HCT116 (cell line): ENCODE data around the gene ERC2. TPM values are rescaled to one million over a fixed set of nuclear protein-coding genes. Genes with fewer than 3 reads are reported as not detected.

Experiments used
- ATAC-seq: fragments of 200-7000 bp; cut with Tn5 transposase; 2 replicates; pipeline ENCODE4 v1.9.1; 2020; ENCODE audit warnings: mild to moderate bottlenecking, moderate library complexity
- BruUV-seq: library from RNA; stranded (reverse); fragments of 400-500 nt; replicated peaks from 2 replicates; lab custom pipeline; 2021; lab: Mats Ljungman, UMichigan
- CTCF ChIA-PET: fragments of 300-600 bp; sonication (Branson Sonifier 250); formaldehyde crosslinking; loops from one replicate; lab custom pipeline; 2021; ENCODE audit warnings: antibody characterized with exemption; lab: Charles Lee
- POLR2A ChIA-PET: fragments of 300-600, 350-600 bp; sonication (Branson Sonifier 250); formaldehyde crosslinking; loops from one replicate; lab custom pipeline; 2021; ENCODE audit warnings: antibody characterized with exemption; lab: Charles Lee
- RAD21 ChIA-PET, 2 experiments: fragments of 300-600 bp; sonication (Branson Sonifier 250); formaldehyde crosslinking; loops; one replicate each; lab custom pipeline; 2023; ENCODE audit warnings: low total read pairs in 2 of 2; ENCODE audit not compliant: uncharacterized antibody in 2 of 2, unreplicated experiment in 2 of 2, low non-redundant PET in 1 of 2; lab: Charles Lee
- DNase-seq: peaks from one replicate; pipeline ENCODE4 v3.0.0-alpha.2; 2010; ENCODE audit warnings: low read depth, low spot score
- H2AFZ ChIP-seq: fragments of 200-600 bp; shearing (Covaris generic), sonication (generic); 2 replicates; pipeline ENCODE4 v1.6.1; 2017; ENCODE audit warnings: low read depth, mixed run types, mixed read lengths, antibody characterized with exemption, low read length; ENCODE audit not compliant: poor library complexity, severe bottlenecking
- H3K27ac ChIP-seq: 2 replicates; pipeline ENCODE4 v1.5.1; 2012; ENCODE audit warnings: low read depth, low read length
- H3K27me3 ChIP-seq: fragments of 200-600 bp; sonication (generic); 2 replicates; pipeline ENCODE4 v1.6.1; 2016; ENCODE audit warnings: mixed run types, low read length, mixed read lengths; ENCODE audit not compliant: insufficient read depth
- H3K36me3 ChIP-seq, 2 experiments: fragments of 200-500 bp in 1 of 2; fragments of 200-600 bp in 1 of 2; sonication (Bioruptor generic) in 1 of 2; sonication (generic) in 1 of 2; 2 replicates each; pipeline versions ENCODE4 v1.5.1 to v1.6.1; 2014 to 2016; ENCODE audit warnings: low read length in 2 of 2, inconsistent platforms in 1 of 2, mixed read lengths in 1 of 2, mixed run types in 1 of 2; ENCODE audit not compliant: insufficient read depth in 2 of 2, control insufficient read depth in 1 of 2
- H3K4me1 ChIP-seq, 2 experiments: fragments of 200-600 bp in 1 of 2; sonication (generic) in 1 of 2; 2 replicates each; pipeline versions ENCODE4 v1.5.1 to v1.6.1; 2012 to 2017; ENCODE audit warnings: low read length in 2 of 2, inconsistent platforms in 1 of 2, mild to moderate bottlenecking in 1 of 2, mixed read lengths in 1 of 2, mixed run types in 1 of 2, moderate library complexity in 1 of 2; ENCODE audit not compliant: insufficient read depth in 2 of 2, control insufficient read depth in 1 of 2
- H3K4me2 ChIP-seq: fragments of 200-600 bp; sonication (generic); 2 replicates; pipeline ENCODE4 v1.6.1; 2017; ENCODE audit warnings: mixed run types, low read length, mixed read lengths
- H3K4me3 ChIP-seq, 2 experiments: fragments of 200-600 bp in 1 of 2; sonication (generic) in 1 of 2; replicated peaks in 1 of 2; 2 replicates each; pipeline ENCODE4 v1.5.1; 2011 to 2016; ENCODE audit warnings: low read length in 2 of 2, control low read depth in 1 of 2, low read depth in 1 of 2, mild to moderate bottlenecking in 1 of 2, mixed read lengths in 1 of 2, mixed run types in 1 of 2
- H3K79me2 ChIP-seq: fragments of 200-600 bp; sonication (generic); 2 replicates; pipeline ENCODE4 v1.6.1; 2017; ENCODE audit warnings: mild to moderate bottlenecking, mixed run types, low read length, moderate library complexity, mixed read lengths; ENCODE audit not compliant: insufficient read depth
- H3K9ac ChIP-seq: fragments of 200-600 bp; sonication (generic); 2 replicates; pipeline ENCODE4 v1.6.1; 2016; ENCODE audit warnings: low read length, mixed read lengths
- H3K9me2 ChIP-seq: fragments of 200-600 bp; sonication (generic), shearing (Covaris generic); 2 replicates; pipeline ENCODE4 v1.6.1; 2017; ENCODE audit warnings: mixed run types, mild to moderate bottlenecking, moderate library complexity; ENCODE audit not compliant: insufficient read depth
- H3K9me3 ChIP-seq, 2 experiments: fragments of 200-500 bp in 1 of 2; fragments of 200-600 bp in 1 of 2; sonication (Bioruptor generic) in 1 of 2; sonication (generic) in 1 of 2; 2 replicates each; pipeline ENCODE4 v1.6.1; 2014 to 2017; ENCODE audit warnings: low read length in 2 of 2, mixed read lengths in 2 of 2, inconsistent platforms in 1 of 2, low read depth in 1 of 2, mild to moderate bottlenecking in 1 of 2, mixed run types in 1 of 2, moderate library complexity in 1 of 2; ENCODE audit not compliant: control insufficient read depth in 1 of 2, insufficient read depth in 1 of 2
- H4K20me1 ChIP-seq: fragments of 200-600 bp; sonication (generic), shearing (Covaris generic); 2 replicates; pipeline ENCODE4 v1.6.1; 2017; ENCODE audit warnings: mixed run types, mild to moderate bottlenecking, moderate library complexity; ENCODE audit not compliant: insufficient read depth
- CBX3 ChIP-seq: IDR thresholded peaks from 2 replicates; pipeline ENCODE4 v1.6.1; 2012; ENCODE audit warnings: low read depth
- CEBPB ChIP-seq: IDR thresholded peaks from 2 replicates; pipeline ENCODE4 v1.6.1; 2012; ENCODE audit warnings: low read depth
- EZH2phosphoT487 ChIP-seq: fragments of 200-600 bp; IDR thresholded peaks from 2 replicates; pipeline ENCODE4 v1.6.1; 2018; ENCODE audit warnings: antibody characterized with exemption, borderline replicate concordance
- FOSL1 ChIP-seq: IDR thresholded peaks from 2 replicates; pipeline ENCODE4 v1.6.1; 2012; ENCODE audit warnings: low read depth
- JUND ChIP-seq: IDR thresholded peaks from 2 replicates; pipeline ENCODE4 v1.6.1; 2012
- POLR2A ChIP-seq: IDR thresholded peaks from 2 replicates; pipeline ENCODE4 v1.7.0; 2011; ENCODE audit warnings: borderline replicate concordance; ENCODE audit not compliant: insufficient read depth, insufficient read length; ENCODE audit errors: extremely low read depth
- SRF ChIP-seq: IDR thresholded peaks from 2 replicates; pipeline ENCODE4 v1.6.1; 2012; ENCODE audit warnings: low read depth
- TCF7L2 ChIP-seq: IDR thresholded peaks from 2 replicates; pipeline ENCODE4 v1.7.0; 2011; ENCODE audit warnings: borderline replicate concordance, inconsistent platforms; ENCODE audit not compliant: insufficient read depth, insufficient read length; ENCODE audit errors: extremely low read depth
- YY1 ChIP-seq: IDR thresholded peaks from 2 replicates; pipeline ENCODE4 v1.6.1; 2011; ENCODE audit warnings: low read length, low read depth, moderate library complexity, mild to moderate bottlenecking; ENCODE audit not compliant: insufficient replicate concordance; ENCODE audit errors: extremely low read depth
- ZNF274 ChIP-seq: fragments of 200-500 bp; sonication (Bioruptor generic); IDR thresholded peaks from 2 replicates; pipeline ENCODE4 v1.6.1; 2014; ENCODE audit warnings: mild to moderate bottlenecking, low read depth, low read length, inconsistent platforms
- intact Hi-C: fragments of 100-400 bp; cut with micrococcal nuclease; formaldehyde crosslinking; loops from 2 replicates; pipeline ENCODE4 v1.10.0; 2022
- total RNA-seq: library from RNA; stranded (reverse); gene quantifications from one replicate; pipeline ENCODE4 v1.2.1, GENCODE V29; 2021; ENCODE audit not compliant: unreplicated experiment
- TF ChIP-seq, protein P1 (sequence below): IDR thresholded peaks from 2 replicates; pipeline ENCODE4 v1.6.1; 2012
- TF ChIP-seq, protein P2 (sequence below): IDR thresholded peaks from 2 replicates; pipeline ENCODE4 v1.6.1; 2012
- TF ChIP-seq, protein P3 (sequence below), 3 experiments: fragments of 200-600 bp in 1 of 3; sonication (generic) in 1 of 3; IDR thresholded peaks in 2 of 3; conservative IDR thresholded peaks in 1 of 3; 2 replicates each; pipeline ENCODE4 v1.5.1; 2012 to 2017; ENCODE audit warnings: low read depth in 2 of 3, low read length in 2 of 3, antibody characterized with exemption in 1 of 3, borderline replicate concordance in 1 of 3, control low read depth in 1 of 3, mild to moderate bottlenecking in 1 of 3, mixed read lengths in 1 of 3, mixed run types in 1 of 3, moderate library complexity in 1 of 3; ENCODE audit not compliant: insufficient read depth in 1 of 3
- TF ChIP-seq, protein P4 (sequence below): IDR thresholded peaks from 2 replicates; pipeline ENCODE4 v1.6.1; 2012; ENCODE audit warnings: low read depth

ERC2 gene
- total RNA-seq, 1 experiment from 2014 or later: not detected

DNA sequence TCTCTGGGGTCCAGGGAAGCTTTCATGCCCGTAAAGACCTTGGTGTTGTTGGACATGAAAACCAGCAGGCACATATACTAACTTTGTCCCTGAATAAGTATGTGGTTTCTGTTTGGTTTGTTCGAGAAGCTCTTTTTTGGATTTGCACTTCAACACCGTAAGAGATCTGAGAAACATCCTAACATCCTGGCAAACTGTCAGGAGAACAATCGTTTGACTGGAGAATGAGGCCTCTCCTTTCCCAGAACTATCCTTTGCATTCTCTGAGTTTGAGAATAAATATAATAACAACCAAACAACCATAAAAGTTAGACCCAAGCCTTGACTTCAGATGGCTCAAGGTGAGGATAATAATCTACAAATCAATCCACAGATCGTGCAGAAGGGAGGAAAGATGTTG lies 750.8 kb downstream of the ERC2 start:
- Histone ChIP-seq H3K4me3 (no peak overlapping the region), H3K4me2 (no peak overlapping the region), H3K36me3 (no peaks in the 10 kb centered on the region), H2AFZ (no peak overlapping the region), H3K79me2 (no peaks in the 10 kb centered on the region), H3K4me1 (no peaks in the 10 kb centered on the region), H3K27me3 (no peaks in the 10 kb centered on the region), H3K9me2 (no peaks in the 10 kb centered on the region), H3K27ac (no peak overlapping the region), H3K9ac (no peak overlapping the region), H4K20me1 (no peaks in the 10 kb centered on the region), H3K9me3 (peaks cover 0 to 7% of the 10 kb centered on the region in 2 experiments; a peak in 1 of 4 replicates)
- intact Hi-C loops: no loop called here
- BruUV-seq: no TSS peak
- no peak for DNase-seq
- TF ChIP-seq SRF: no peak
- TF ChIP-seq, protein P1, sequence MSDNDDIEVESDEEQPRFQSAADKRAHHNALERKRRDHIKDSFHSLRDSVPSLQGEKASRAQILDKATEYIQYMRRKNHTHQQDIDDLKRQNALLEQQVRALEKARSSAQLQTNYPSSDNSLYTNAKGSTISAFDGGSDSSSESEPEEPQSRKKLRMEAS: no peak
- TF ChIP-seq, protein P2, sequence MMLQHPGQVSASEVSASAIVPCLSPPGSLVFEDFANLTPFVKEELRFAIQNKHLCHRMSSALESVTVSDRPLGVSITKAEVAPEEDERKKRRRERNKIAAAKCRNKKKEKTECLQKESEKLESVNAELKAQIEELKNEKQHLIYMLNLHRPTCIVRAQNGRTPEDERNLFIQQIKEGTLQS: no peak
- TF ChIP-seq FOSL1: no peak
- TF ChIP-seq, protein P3, sequence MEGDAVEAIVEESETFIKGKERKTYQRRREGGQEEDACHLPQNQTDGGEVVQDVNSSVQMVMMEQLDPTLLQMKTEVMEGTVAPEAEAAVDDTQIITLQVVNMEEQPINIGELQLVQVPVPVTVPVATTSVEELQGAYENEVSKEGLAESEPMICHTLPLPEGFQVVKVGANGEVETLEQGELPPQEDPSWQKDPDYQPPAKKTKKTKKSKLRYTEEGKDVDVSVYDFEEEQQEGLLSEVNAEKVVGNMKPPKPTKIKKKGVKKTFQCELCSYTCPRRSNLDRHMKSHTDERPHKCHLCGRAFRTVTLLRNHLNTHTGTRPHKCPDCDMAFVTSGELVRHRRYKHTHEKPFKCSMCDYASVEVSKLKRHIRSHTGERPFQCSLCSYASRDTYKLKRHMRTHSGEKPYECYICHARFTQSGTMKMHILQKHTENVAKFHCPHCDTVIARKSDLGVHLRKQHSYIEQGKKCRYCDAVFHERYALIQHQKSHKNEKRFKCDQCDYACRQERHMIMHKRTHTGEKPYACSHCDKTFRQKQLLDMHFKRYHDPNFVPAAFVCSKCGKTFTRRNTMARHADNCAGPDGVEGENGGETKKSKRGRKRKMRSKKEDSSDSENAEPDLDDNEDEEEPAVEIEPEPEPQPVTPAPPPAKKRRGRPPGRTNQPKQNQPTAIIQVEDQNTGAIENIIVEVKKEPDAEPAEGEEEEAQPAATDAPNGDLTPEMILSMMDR (IDR thresholded peaks at IDR 0.05 in 2 of 3, conservative IDR thresholded peaks at IDR 0.05 in 1 of 3; ENCODE audit: borderline replicate concordance in 1 of 3, insufficient read depth in 1 of 3, low read depth in 2 of 3, low read length in 2 of 3): no peak
- TF ChIP-seq EZH2phosphoT487: no peak
- TF ChIP-seq ZNF274: no peak
- no peak for TF ChIP-seq TCF7L2
- TF ChIP-seq YY1: no peak
- no peak for TF ChIP-seq CEBPB
- no peak for TF ChIP-seq POLR2A
- no peak for TF ChIP-seq CBX3
- TF ChIP-seq, protein P4, sequence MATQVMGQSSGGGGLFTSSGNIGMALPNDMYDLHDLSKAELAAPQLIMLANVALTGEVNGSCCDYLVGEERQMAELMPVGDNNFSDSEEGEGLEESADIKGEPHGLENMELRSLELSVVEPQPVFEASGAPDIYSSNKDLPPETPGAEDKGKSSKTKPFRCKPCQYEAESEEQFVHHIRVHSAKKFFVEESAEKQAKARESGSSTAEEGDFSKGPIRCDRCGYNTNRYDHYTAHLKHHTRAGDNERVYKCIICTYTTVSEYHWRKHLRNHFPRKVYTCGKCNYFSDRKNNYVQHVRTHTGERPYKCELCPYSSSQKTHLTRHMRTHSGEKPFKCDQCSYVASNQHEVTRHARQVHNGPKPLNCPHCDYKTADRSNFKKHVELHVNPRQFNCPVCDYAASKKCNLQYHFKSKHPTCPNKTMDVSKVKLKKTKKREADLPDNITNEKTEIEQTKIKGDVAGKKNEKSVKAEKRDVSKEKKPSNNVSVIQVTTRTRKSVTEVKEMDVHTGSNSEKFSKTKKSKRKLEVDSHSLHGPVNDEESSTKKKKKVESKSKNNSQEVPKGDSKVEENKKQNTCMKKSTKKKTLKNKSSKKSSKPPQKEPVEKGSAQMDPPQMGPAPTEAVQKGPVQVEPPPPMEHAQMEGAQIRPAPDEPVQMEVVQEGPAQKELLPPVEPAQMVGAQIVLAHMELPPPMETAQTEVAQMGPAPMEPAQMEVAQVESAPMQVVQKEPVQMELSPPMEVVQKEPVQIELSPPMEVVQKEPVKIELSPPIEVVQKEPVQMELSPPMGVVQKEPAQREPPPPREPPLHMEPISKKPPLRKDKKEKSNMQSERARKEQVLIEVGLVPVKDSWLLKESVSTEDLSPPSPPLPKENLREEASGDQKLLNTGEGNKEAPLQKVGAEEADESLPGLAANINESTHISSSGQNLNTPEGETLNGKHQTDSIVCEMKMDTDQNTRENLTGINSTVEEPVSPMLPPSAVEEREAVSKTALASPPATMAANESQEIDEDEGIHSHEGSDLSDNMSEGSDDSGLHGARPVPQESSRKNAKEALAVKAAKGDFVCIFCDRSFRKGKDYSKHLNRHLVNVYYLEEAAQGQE: no peak
- no peak for TF ChIP-seq JUND
- POLR2A ChIA-PET: no interaction called here
- no peak for ATAC-seq
- RAD21 ChIA-PET: no interaction called here
- CTCF ChIA-PET: no interaction called here
